HuH-7.5 (cell line): Measurements from ENCODE around the gene ATG5.
"Not testable (repeated sequence)": the region's sequence is repeated elsewhere in the genome, so short reads cannot be mapped to it uniquely, and the experiment has no call there.

ENCODE experiments used
- DNase-seq: peaks from one replicate; pipeline ENCODE4 v3.0.0; 2011; ENCODE audit warnings: low spot score

Gene ATG5

GRCh38 chr6:106309766-106310373 is 15.7 kb downstream of the ATG5 start:
- DNase-seq, result no peak

- no peak for DNase-seq
Measured at GRCh38 chr6:106308985-106309384, 16.6 kb downstream of the ATG5 start.

- no peak for DNase-seq
Measured at GRCh38 chr6:106305740-106306139, 19.8 kb downstream of the ATG5 start.

- DNase-seq, result no peak
Measured at GRCh38 chr6:106300944-106301343, 24.6 kb downstream of the ATG5 start.

- DNase-seq, result no peak
Measured at GRCh38 chr6:106300020-106300780, 25.4 kb downstream of the ATG5 start.

GRCh38 chr6:106293116-106293515 is 32.4 kb downstream of the ATG5 start:
- no peak for DNase-seq

- no peak for DNase-seq
Measured at GRCh38 chr6:106290954-106291353, 34.6 kb downstream of the ATG5 start.

GRCh38 chr6:106290032-106290431 is 35.5 kb downstream of the ATG5 start:
- no peak for DNase-seq

GRCh38 chr6:106287215-106287614 is 38.3 kb downstream of the ATG5 start:
- DNase-seq, result no peak

- no peak for DNase-seq
Measured at GRCh38 chr6:106286746-106287145, 38.8 kb downstream of the ATG5 start.

GRCh38 chr6:106283481-106283880 is 42.1 kb downstream of the ATG5 start:
- no peak for DNase-seq

- no peak for DNase-seq
Measured at GRCh38 chr6:106281661-106282060, 43.9 kb downstream of the ATG5 start.

- no peak for DNase-seq
Measured at GRCh38 chr6:106281088-106281487, 44.5 kb downstream of the ATG5 start.

- no peak for DNase-seq
Measured at GRCh38 chr6:106279179-106279578, 46.4 kb downstream of the ATG5 start.

GRCh38 chr6:106275692-106276091 is 49.9 kb downstream of the ATG5 start:
- DNase-seq, result no peak

GRCh38 chr6:106273087-106273486 is 52.5 kb downstream of the ATG5 start:
- DNase-seq, result no peak

GRCh38 chr6:106272287-106272686 is 53.3 kb downstream of the ATG5 start:
- no peak for DNase-seq

- DNase-seq, result no peak
Measured at GRCh38 chr6:106270414-106270813, 55.1 kb downstream of the ATG5 start.

- not testable (repeated sequence) for DNase-seq
Measured at GRCh38 chr6:106269268-106269919, 56.2 kb downstream of the ATG5 start.

- DNase-seq, result not testable (repeated sequence)
Measured at GRCh38 chr6:106268500-106268899, 57.1 kb downstream of the ATG5 start.

- DNase-seq, result not testable (repeated sequence)
Measured at GRCh38 chr6:106264433-106264832, 61.1 kb downstream of the ATG5 start.

- DNase-seq, result not testable (repeated sequence)
Measured at GRCh38 chr6:106259748-106260147, 65.8 kb downstream of the ATG5 start.

GRCh38 chr6:106258726-106259125 is 66.8 kb downstream of the ATG5 start:
- no peak for DNase-seq
